GM23338 (cell line): Measurements from ENCODE around the gene CLDN2.

Experiments
- CREB1 ChIP-seq: fragments of 250-450 bp; sonication (Bioruptor Pico); IDR thresholded peaks from 2 replicates; pipeline ENCODE4 v1.5.0; 2020; ENCODE audit warnings: low read depth, mild to moderate bottlenecking, moderate library complexity
- CTCF ChIP-seq, 2 experiments: fragments of 200-600 bp in 1 of 2; sonication (generic) in 1 of 2; conservative IDR thresholded peaks; 2 replicates each; pipeline versions ENCODE4 v1.5.1 to v1.6.1; 2016 to 2017; ENCODE audit warnings: antibody characterized with exemption in 2 of 2, low read depth in 2 of 2, mild to moderate bottlenecking in 2 of 2, moderate library complexity in 1 of 2
- ETS1 ChIP-seq: IDR thresholded peaks from 2 replicates; pipeline ENCODE4 v1.6.1; 2016; ENCODE audit warnings: antibody characterized with exemption
- EZH2 ChIP-seq: fragments of 200-600 bp; sonication (generic); IDR thresholded peaks from one replicate; pipeline ENCODE4 v1.8.0; 2017; ENCODE audit warnings: antibody characterized with exemption, mild to moderate bottlenecking, low read depth; ENCODE audit not compliant: unreplicated experiment
- EZH2phosphoT487 ChIP-seq: fragments of 200-600 bp; sonication (generic); IDR thresholded peaks from one replicate; pipeline ENCODE4 v1.8.1; 2018; ENCODE audit warnings: antibody characterized with exemption; ENCODE audit not compliant: unreplicated experiment
- JUNB ChIP-seq: IDR thresholded peaks from one replicate; pipeline ENCODE4 v1.6.1; 2016; ENCODE audit warnings: antibody characterized with exemption; ENCODE audit not compliant: unreplicated experiment
- NANOG ChIP-seq: IDR thresholded peaks from 2 replicates; pipeline ENCODE4 v1.6.1; 2016; ENCODE audit warnings: antibody characterized with exemption, borderline replicate concordance
- POLR2AphosphoS5 ChIP-seq: IDR thresholded peaks from 2 replicates; pipeline ENCODE4 v1.6.1; 2016; ENCODE audit warnings: antibody characterized with exemption, low read depth
- STAT1 ChIP-seq: IDR thresholded peaks from one replicate; pipeline ENCODE4 v1.6.1; 2016; ENCODE audit warnings: antibody characterized with exemption; ENCODE audit not compliant: unreplicated experiment
- ZNF114 ChIP-seq: fragments of 250-450 bp; sonication (Bioruptor Pico); IDR thresholded peaks from 2 replicates; pipeline ENCODE4 v1.5.0; 2020; ENCODE audit warnings: mild to moderate bottlenecking, moderate library complexity
- ZNF331 ChIP-seq: fragments of 250-450 bp; sonication (Bioruptor Pico); IDR thresholded peaks from 2 replicates; pipeline ENCODE4 v1.5.0; 2020; ENCODE audit warnings: low read depth, mild to moderate bottlenecking, moderate library complexity
- ZNF462 ChIP-seq: fragments of 250-450 bp; sonication (Bioruptor Pico); IDR thresholded peaks from 2 replicates; pipeline ENCODE4 v1.5.0; 2020; ENCODE audit warnings: mild to moderate bottlenecking, moderate library complexity
- TF ChIP-seq, protein P1 (sequence below): IDR thresholded peaks from one replicate; pipeline ENCODE4 v1.6.1; 2018; ENCODE audit warnings: antibody characterized with exemption; ENCODE audit not compliant: unreplicated experiment

- TF ChIP-seq CTCF (conservative IDR thresholded peaks at IDR 0.05; ENCODE audit: low read depth in 2 of 2) = no peak
- TF ChIP-seq EZH2 = no peak
- no peak for TF ChIP-seq POLR2AphosphoS5
- TF ChIP-seq, protein P1, sequence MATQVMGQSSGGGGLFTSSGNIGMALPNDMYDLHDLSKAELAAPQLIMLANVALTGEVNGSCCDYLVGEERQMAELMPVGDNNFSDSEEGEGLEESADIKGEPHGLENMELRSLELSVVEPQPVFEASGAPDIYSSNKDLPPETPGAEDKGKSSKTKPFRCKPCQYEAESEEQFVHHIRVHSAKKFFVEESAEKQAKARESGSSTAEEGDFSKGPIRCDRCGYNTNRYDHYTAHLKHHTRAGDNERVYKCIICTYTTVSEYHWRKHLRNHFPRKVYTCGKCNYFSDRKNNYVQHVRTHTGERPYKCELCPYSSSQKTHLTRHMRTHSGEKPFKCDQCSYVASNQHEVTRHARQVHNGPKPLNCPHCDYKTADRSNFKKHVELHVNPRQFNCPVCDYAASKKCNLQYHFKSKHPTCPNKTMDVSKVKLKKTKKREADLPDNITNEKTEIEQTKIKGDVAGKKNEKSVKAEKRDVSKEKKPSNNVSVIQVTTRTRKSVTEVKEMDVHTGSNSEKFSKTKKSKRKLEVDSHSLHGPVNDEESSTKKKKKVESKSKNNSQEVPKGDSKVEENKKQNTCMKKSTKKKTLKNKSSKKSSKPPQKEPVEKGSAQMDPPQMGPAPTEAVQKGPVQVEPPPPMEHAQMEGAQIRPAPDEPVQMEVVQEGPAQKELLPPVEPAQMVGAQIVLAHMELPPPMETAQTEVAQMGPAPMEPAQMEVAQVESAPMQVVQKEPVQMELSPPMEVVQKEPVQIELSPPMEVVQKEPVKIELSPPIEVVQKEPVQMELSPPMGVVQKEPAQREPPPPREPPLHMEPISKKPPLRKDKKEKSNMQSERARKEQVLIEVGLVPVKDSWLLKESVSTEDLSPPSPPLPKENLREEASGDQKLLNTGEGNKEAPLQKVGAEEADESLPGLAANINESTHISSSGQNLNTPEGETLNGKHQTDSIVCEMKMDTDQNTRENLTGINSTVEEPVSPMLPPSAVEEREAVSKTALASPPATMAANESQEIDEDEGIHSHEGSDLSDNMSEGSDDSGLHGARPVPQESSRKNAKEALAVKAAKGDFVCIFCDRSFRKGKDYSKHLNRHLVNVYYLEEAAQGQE = no peak
- TF ChIP-seq NANOG = no peak
- no peak for TF ChIP-seq EZH2phosphoT487
- no peak for TF ChIP-seq ZNF331 (CRISPR knock-in tag)
- no peak for TF ChIP-seq ZNF462 (CRISPR knock-in tag)
- TF ChIP-seq ZNF114 = no peak
- no peak for TF ChIP-seq ETS1
- no peak for TF ChIP-seq STAT1
- no peak for TF ChIP-seq CREB1 (CRISPR knock-in tag)
- TF ChIP-seq JUNB = no peak
These were observed 22.9 kb upstream of the CLDN2 start for GRCh38 chrX:106897259-106897658.
